Measurements from ENCODE around the gene LRRC4C. TPM values are rescaled to one million over a fixed set of nuclear protein-coding genes. Genes with fewer than 3 reads are reported as not detected.

Gene LRRC4C
- total RNA-seq, 1 donor from 2014 or later, result not detected

- Mint-ChIP-seq H3K36me3 (ENCODE audit: low read depth) (no peaks in the 10 kb centered on the region), H3K27me3 (ENCODE audit: low read depth) (no peaks in the 10 kb centered on the region), H3K27ac (no peak overlapping the region), H3K4me1 (ENCODE audit: low read depth) (no peaks in the 10 kb centered on the region), H3K4me3 (ENCODE audit: low read depth) (no peak overlapping the region), H3K9me3 (peaks cover 50% of the 10 kb centered on the region)
- intact Hi-C loops (cut with micrococcal nuclease), result no loop called here
- no peak for DNase-seq (ENCODE audit: low spot score)
These were observed 640.2 kb downstream of the LRRC4C start for GRCh38 chr11:40819230-40819629.

- intact Hi-C loops (cut with micrococcal nuclease), result no loop called here
- DNase-seq (ENCODE audit: low spot score), result no peak
- H3K27me3 Mint-ChIP-seq (ENCODE audit: low read depth), result no peaks in the 10 kb centered on the region
- H3K27ac Mint-ChIP-seq, result no peak overlapping the region
- H3K4me3 Mint-ChIP-seq (ENCODE audit: low read depth), result no peak overlapping the region
- H3K9me3 Mint-ChIP-seq, result peaks cover 41% of the 10 kb centered on the region
- no peaks in the 10 kb centered on the region for H3K4me1 Mint-ChIP-seq (ENCODE audit: low read depth)
- no peaks in the 10 kb centered on the region for H3K36me3 Mint-ChIP-seq (ENCODE audit: low read depth)
These were observed 642.5 kb downstream of the LRRC4C start for GRCh38 chr11:40816976-40817375.

GRCh38 chr11:40797981-40798380 is 661.5 kb downstream of the LRRC4C start:
- intact Hi-C loops (cut with micrococcal nuclease), result no loop called here
- H3K9me3 Mint-ChIP-seq, result peaks cover 62% of the 10 kb centered on the region
- no peaks in the 10 kb centered on the region for H3K27me3 Mint-ChIP-seq (ENCODE audit: low read depth)
- no peaks in the 10 kb centered on the region for H3K4me1 Mint-ChIP-seq (ENCODE audit: low read depth)
- H3K4me3 Mint-ChIP-seq (ENCODE audit: low read depth), result no peak overlapping the region
- H3K27ac Mint-ChIP-seq, result no peak overlapping the region
- no peak for DNase-seq (ENCODE audit: low spot score)
- H3K36me3 Mint-ChIP-seq (ENCODE audit: low read depth), result no peaks in the 10 kb centered on the region

- Mint-ChIP-seq H3K4me3 (ENCODE audit: low read depth) (no peak overlapping the region), H3K9me3 (peaks cover 38% of the 10 kb centered on the region)
These were observed 672.2 kb downstream of the LRRC4C start for GRCh38 chr11:40787224-40787623.

GRCh38 chr11:40763046-40763445 is 696.4 kb downstream of the LRRC4C start:
- intact Hi-C loops (cut with micrococcal nuclease), result no loop called here
- Mint-ChIP-seq H3K9me3 (peaks cover 53% of the 10 kb centered on the region), H3K4me3 (ENCODE audit: low read depth) (no peak overlapping the region), H3K4me1 (ENCODE audit: low read depth) (no peaks in the 10 kb centered on the region), H3K27ac (no peak overlapping the region), H3K36me3 (ENCODE audit: low read depth) (no peaks in the 10 kb centered on the region), H3K27me3 (ENCODE audit: low read depth) (no peaks in the 10 kb centered on the region)
- DNase-seq (ENCODE audit: low spot score), result no peak

More at GRCh38 chr11:40787224-40787623, 672.2 kb downstream of the LRRC4C start:
- DNase-seq (ENCODE audit: low spot score), result no peak
- H3K4me1 Mint-ChIP-seq (ENCODE audit: low read depth), result no peaks in the 10 kb centered on the region
- no peaks in the 10 kb centered on the region for H3K36me3 Mint-ChIP-seq (ENCODE audit: low read depth)
- no peak overlapping the region for H3K27ac Mint-ChIP-seq
- no peaks in the 10 kb centered on the region for H3K27me3 Mint-ChIP-seq (ENCODE audit: low read depth)
- intact Hi-C loops (cut with micrococcal nuclease), result no loop called here

- Mint-ChIP-seq H3K4me3 (ENCODE audit: low read depth) (no peak overlapping the region), H3K4me1 (ENCODE audit: low read depth) (no peaks in the 10 kb centered on the region), H3K36me3 (ENCODE audit: low read depth) (no peaks in the 10 kb centered on the region), H3K27me3 (ENCODE audit: low read depth) (no peaks in the 10 kb centered on the region), H3K27ac (no peak overlapping the region), H3K9me3 (peaks cover 38% of the 10 kb centered on the region)
- no peak for DNase-seq (ENCODE audit: low spot score)
- intact Hi-C loops (cut with micrococcal nuclease), result no loop called here
These were observed 700.1 kb downstream of the LRRC4C start for GRCh38 chr11:40759341-40759740.

GRCh38 chr11:40754297-40754696 is 705.2 kb downstream of the LRRC4C start:
- intact Hi-C loops (cut with micrococcal nuclease), result no loop called here
- H3K36me3 Mint-ChIP-seq (ENCODE audit: low read depth), result no peaks in the 10 kb centered on the region
- no peak overlapping the region for H3K4me3 Mint-ChIP-seq (ENCODE audit: low read depth)
- no peak for DNase-seq (ENCODE audit: low spot score)
- no peaks in the 10 kb centered on the region for H3K27me3 Mint-ChIP-seq (ENCODE audit: low read depth)
- H3K4me1 Mint-ChIP-seq (ENCODE audit: low read depth), result no peaks in the 10 kb centered on the region
- H3K27ac Mint-ChIP-seq, result no peak overlapping the region
- peaks cover 43% of the 10 kb centered on the region for H3K9me3 Mint-ChIP-seq

- no peak for DNase-seq (ENCODE audit: low spot score)
- intact Hi-C loops (cut with micrococcal nuclease), result no loop called here
- H3K27me3 Mint-ChIP-seq (ENCODE audit: low read depth), result no peaks in the 10 kb centered on the region
- no peak overlapping the region for H3K27ac Mint-ChIP-seq
- no peaks in the 10 kb centered on the region for H3K36me3 Mint-ChIP-seq (ENCODE audit: low read depth)
- no peak overlapping the region for H3K4me3 Mint-ChIP-seq (ENCODE audit: low read depth)
- peaks cover 60% of the 10 kb centered on the region for H3K9me3 Mint-ChIP-seq
- no peaks in the 10 kb centered on the region for H3K4me1 Mint-ChIP-seq (ENCODE audit: low read depth)
These were observed 713.2 kb downstream of the LRRC4C start for GRCh38 chr11:40746282-40746681.

- H3K27me3 Mint-ChIP-seq (ENCODE audit: low read depth), result no peaks in the 10 kb centered on the region
- H3K36me3 Mint-ChIP-seq (ENCODE audit: low read depth), result no peaks in the 10 kb centered on the region
- no peak for DNase-seq (ENCODE audit: low spot score)
- H3K4me1 Mint-ChIP-seq (ENCODE audit: low read depth), result no peaks in the 10 kb centered on the region
- H3K27ac Mint-ChIP-seq, result no peak overlapping the region
- H3K4me3 Mint-ChIP-seq (ENCODE audit: low read depth), result no peak overlapping the region
- H3K9me3 Mint-ChIP-seq, result peaks cover 37% of the 10 kb centered on the region
- intact Hi-C loops (cut with micrococcal nuclease), result no loop called here
These were observed 727.3 kb downstream of the LRRC4C start for GRCh38 chr11:40732132-40732531.

GRCh38 chr11:40722179-40722795 is 737.2 kb downstream of the LRRC4C start:
- Mint-ChIP-seq H3K4me3 (ENCODE audit: low read depth) (no peak overlapping the region), H3K27me3 (ENCODE audit: low read depth) (no peaks in the 10 kb centered on the region), H3K36me3 (ENCODE audit: low read depth) (no peaks in the 10 kb centered on the region), H3K4me1 (ENCODE audit: low read depth) (no peaks in the 10 kb centered on the region), H3K27ac (no peak overlapping the region), H3K9me3 (peaks cover 66% of the 10 kb centered on the region)
- intact Hi-C loops (cut with micrococcal nuclease), result no loop called here
- no peak for DNase-seq (ENCODE audit: low spot score)

GRCh38 chr11:40716344-40717130 is 742.9 kb downstream of the LRRC4C start:
- intact Hi-C loops (cut with micrococcal nuclease), result no loop called here
- Mint-ChIP-seq H3K9me3 (peaks cover 39% of the 10 kb centered on the region), H3K27me3 (ENCODE audit: low read depth) (no peaks in the 10 kb centered on the region), H3K4me1 (ENCODE audit: low read depth) (no peaks in the 10 kb centered on the region), H3K4me3 (ENCODE audit: low read depth) (no peak overlapping the region), H3K27ac (no peak overlapping the region), H3K36me3 (ENCODE audit: low read depth) (no peaks in the 10 kb centered on the region)
- no peak for DNase-seq (ENCODE audit: low spot score)

- Mint-ChIP-seq H3K36me3 (ENCODE audit: low read depth) (no peaks in the 10 kb centered on the region), H3K9me3 (peaks cover 49% of the 10 kb centered on the region), H3K27me3 (ENCODE audit: low read depth) (no peaks in the 10 kb centered on the region), H3K27ac (no peak overlapping the region), H3K4me1 (ENCODE audit: low read depth) (no peaks in the 10 kb centered on the region), H3K4me3 (ENCODE audit: low read depth) (no peak overlapping the region)
- DNase-seq (ENCODE audit: low spot score), result no peak
- intact Hi-C loops (cut with micrococcal nuclease), result no loop called here
These were observed 746.4 kb downstream of the LRRC4C start for GRCh38 chr11:40713083-40713482.

GRCh38 chr11:40701027-40701426 is 758.4 kb downstream of the LRRC4C start:
- H3K9me3 Mint-ChIP-seq, result peaks cover 33% of the 10 kb centered on the region
- H3K36me3 Mint-ChIP-seq (ENCODE audit: low read depth), result no peaks in the 10 kb centered on the region
- H3K27ac Mint-ChIP-seq, result no peak overlapping the region
- H3K4me3 Mint-ChIP-seq (ENCODE audit: low read depth), result no peak overlapping the region
- intact Hi-C loops (cut with micrococcal nuclease), result no loop called here
- no peaks in the 10 kb centered on the region for H3K27me3 Mint-ChIP-seq (ENCODE audit: low read depth)
- no peak for DNase-seq (ENCODE audit: low spot score)
- H3K4me1 Mint-ChIP-seq (ENCODE audit: low read depth), result no peaks in the 10 kb centered on the region
